Measurements from ENCODE around the gene ZSWIM8.

DNA sequence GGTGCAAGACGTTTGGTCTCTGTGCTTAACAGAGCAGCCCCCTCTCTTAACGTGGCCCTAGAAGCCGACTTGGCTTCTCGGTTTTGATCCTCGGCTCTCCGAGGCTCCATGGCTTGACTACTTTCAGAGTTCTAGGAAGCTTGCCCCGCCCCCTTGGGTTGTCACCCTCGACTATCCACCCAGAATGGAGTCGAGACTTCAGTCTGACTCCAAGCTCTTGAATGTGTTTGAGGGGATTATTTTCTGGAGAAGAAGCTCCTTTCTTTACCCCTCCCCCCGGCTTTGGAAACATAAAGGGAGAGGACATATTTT lies 40.8 kb upstream of the ZSWIM8 start:
- TF ChIP-seq POLR2A (IDR thresholded peaks at IDR 0.05) (no peak), EP300 (IDR thresholded peaks at IDR 0.05) (no peak)
- TF ChIP-seq, protein P1, sequence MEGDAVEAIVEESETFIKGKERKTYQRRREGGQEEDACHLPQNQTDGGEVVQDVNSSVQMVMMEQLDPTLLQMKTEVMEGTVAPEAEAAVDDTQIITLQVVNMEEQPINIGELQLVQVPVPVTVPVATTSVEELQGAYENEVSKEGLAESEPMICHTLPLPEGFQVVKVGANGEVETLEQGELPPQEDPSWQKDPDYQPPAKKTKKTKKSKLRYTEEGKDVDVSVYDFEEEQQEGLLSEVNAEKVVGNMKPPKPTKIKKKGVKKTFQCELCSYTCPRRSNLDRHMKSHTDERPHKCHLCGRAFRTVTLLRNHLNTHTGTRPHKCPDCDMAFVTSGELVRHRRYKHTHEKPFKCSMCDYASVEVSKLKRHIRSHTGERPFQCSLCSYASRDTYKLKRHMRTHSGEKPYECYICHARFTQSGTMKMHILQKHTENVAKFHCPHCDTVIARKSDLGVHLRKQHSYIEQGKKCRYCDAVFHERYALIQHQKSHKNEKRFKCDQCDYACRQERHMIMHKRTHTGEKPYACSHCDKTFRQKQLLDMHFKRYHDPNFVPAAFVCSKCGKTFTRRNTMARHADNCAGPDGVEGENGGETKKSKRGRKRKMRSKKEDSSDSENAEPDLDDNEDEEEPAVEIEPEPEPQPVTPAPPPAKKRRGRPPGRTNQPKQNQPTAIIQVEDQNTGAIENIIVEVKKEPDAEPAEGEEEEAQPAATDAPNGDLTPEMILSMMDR (IDR thresholded peaks at IDR 0.05): no peak
